ENCODE data around the gene LGR4.

LGR4 gene

GRCh38 chr11:27485930-27486773 is 13.6 kb upstream of the LGR4 start:
- DNase-seq = peak; percentile 70

- DNase-seq = no peak
Observed at GRCh38 chr11:27482793-27483192, 10.2 kb upstream of the LGR4 start.

GRCh38 chr11:27481992-27482391 is 9.4 kb upstream of the LGR4 start:
- no peak for DNase-seq

GRCh38 chr11:27477831-27478230 is 5.2 kb upstream of the LGR4 start:
- no peak for DNase-seq

- no peak for DNase-seq
Observed at GRCh38 chr11:27477243-27477642, 4.7 kb upstream of the LGR4 start.

- DNase-seq = no peak
Observed at GRCh38 chr11:27475622-27476021, 3.0 kb upstream of the LGR4 start.

GRCh38 chr11:27473017-27473406 is 422 bp upstream of the LGR4 start:
- no peak for DNase-seq

- peak; percentile 47 for DNase-seq
Observed at GRCh38 chr11:27471589-27472397, 797 bp downstream of the LGR4 start.

- DNase-seq = peak; percentile 8
Observed at GRCh38 chr11:27470826-27471588, 1.6 kb downstream of the LGR4 start.

GRCh38 chr11:27470166-27470565 is 2.4 kb downstream of the LGR4 start:
- no peak for DNase-seq

GRCh38 chr11:27468995-27469695 is 3.4 kb downstream of the LGR4 start:
- DNase-seq = peak; percentile 43

- peak; percentile 64 for DNase-seq
Observed at GRCh38 chr11:27468209-27468994, 4.2 kb downstream of the LGR4 start.

- no peak for DNase-seq
Observed at GRCh38 chr11:27467181-27467913, 5.2 kb downstream of the LGR4 start.

- no peak for DNase-seq
Observed at GRCh38 chr11:27466363-27466762, 6.2 kb downstream of the LGR4 start.

- no peak for DNase-seq
Observed at GRCh38 chr11:27465629-27466028, 7.0 kb downstream of the LGR4 start.

GRCh38 chr11:27464909-27465308 is 7.7 kb downstream of the LGR4 start:
- no peak for DNase-seq

GRCh38 chr11:27464289-27464696 is 8.3 kb downstream of the LGR4 start:
- DNase-seq = no peak

GRCh38 chr11:27462543-27462942 is 10.0 kb downstream of the LGR4 start:
- DNase-seq = peak; percentile 21

GRCh38 chr11:27460158-27460978 is 12.2 kb downstream of the LGR4 start:
- no peak for DNase-seq

- no peak for DNase-seq
Observed at GRCh38 chr11:27459191-27459590, 13.4 kb downstream of the LGR4 start.
